Karpas-422 (cell line): ENCODE measurements around the gene CLIC5. TPM values are rescaled to one million over a fixed set of nuclear protein-coding genes. Genes with fewer than 3 reads are reported as not detected.

Source experiments
- DNase-seq: peaks from one replicate; pipeline ENCODE4 v3.0.0-alpha.2; 2015
- H2AFZ ChIP-seq: fragments of 200-600 bp; sonication (generic); 2 replicates; pipeline ENCODE4 v1.6.1; 2014; ENCODE audit warnings: antibody characterized with exemption, low read length, mixed read lengths
- H3K27ac ChIP-seq: fragments of 200-600 bp; sonication (generic); 2 replicates; pipeline ENCODE4 v1.5.1; 2014; ENCODE audit warnings: mild to moderate bottlenecking, low read length, moderate library complexity
- H3K27me3 ChIP-seq: fragments of 200-600 bp; sonication (generic); 2 replicates; pipeline ENCODE4 v1.6.1; 2014; ENCODE audit warnings: low read length, mixed read lengths
- H3K36me3 ChIP-seq: fragments of 200-600 bp; sonication (generic); 2 replicates; pipeline ENCODE4 v1.6.1; 2014; ENCODE audit warnings: low read length, mixed read lengths; ENCODE audit not compliant: insufficient read depth
- H3K4me1 ChIP-seq: fragments of 200-600 bp; sonication (generic); 2 replicates; pipeline ENCODE4 v1.6.1; 2014; ENCODE audit warnings: mild to moderate bottlenecking, low read length, mixed read lengths
- H3K4me2 ChIP-seq: fragments of 200-600 bp; sonication (generic); 2 replicates; pipeline ENCODE4 v1.6.1; 2014; ENCODE audit warnings: low read length, low read depth, mild to moderate bottlenecking; ENCODE audit not compliant: poor library complexity, severe bottlenecking
- H3K4me3 ChIP-seq: fragments of 200-600 bp; sonication (generic); 2 replicates; pipeline ENCODE4 v1.5.1; 2014; ENCODE audit warnings: mild to moderate bottlenecking, antibody characterized with exemption, low read length, mixed read lengths
- H3K79me2 ChIP-seq: fragments of 200-600 bp; sonication (generic); 2 replicates; pipeline ENCODE4 v1.6.1; 2014; ENCODE audit warnings: mild to moderate bottlenecking, low read length, mixed read lengths
- H3K9ac ChIP-seq: fragments of 200-600 bp; sonication (generic); 2 replicates; pipeline ENCODE4 v1.6.0; 2014; ENCODE audit warnings: low read length
- H3K9me2 ChIP-seq: fragments of 200-600 bp; sonication (generic), shearing (Covaris generic); replicated peaks from 2 replicates; pipeline ENCODE4 v1.6.0; 2014; ENCODE audit warnings: mild to moderate bottlenecking, low read length, moderate library complexity; ENCODE audit not compliant: insufficient read depth
- H3K9me3 ChIP-seq: fragments of 300-700, 200-600 bp; sonication (generic); 2 replicates; pipeline ENCODE4 v1.6.1; 2014; ENCODE audit warnings: low read length, mixed read lengths
- H4K20me1 ChIP-seq: fragments of 200-600 bp; sonication (generic); 2 replicates; pipeline ENCODE4 v1.6.1; 2014; ENCODE audit warnings: mild to moderate bottlenecking, antibody characterized with exemption, low read length, low read depth; ENCODE audit not compliant: insufficient read depth
- total RNA-seq: library from RNA; depleted of rRNA; stranded (reverse); fragments of >200 nt; shearing (Covaris generic); gene quantifications from 2 replicates; pipeline ENCODE4 v1.2.3, GENCODE V29; 2014; ENCODE audit warnings: low replicate concordance

The CLIC5 gene
- total RNA-seq, 1 experiment from 2014 or later, result not detected

DNA sequence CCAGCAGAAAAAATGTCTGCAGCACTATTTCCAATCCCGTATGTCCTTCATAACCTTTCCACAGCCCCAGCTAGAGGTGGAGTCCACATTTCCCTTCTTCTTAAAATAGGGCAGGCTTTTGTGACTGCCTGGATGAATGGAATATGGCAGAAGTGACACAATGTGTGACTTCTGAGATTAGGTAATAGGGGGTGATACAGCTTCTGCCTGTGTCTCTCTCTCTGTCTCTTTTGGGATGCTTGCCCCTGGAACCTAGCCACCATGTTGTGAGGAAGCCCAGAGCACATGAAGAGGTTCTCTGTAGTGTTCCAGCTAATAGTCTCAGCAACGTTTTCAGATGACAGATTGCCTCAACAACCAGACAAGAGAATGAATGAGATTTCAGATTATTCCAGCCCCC is 51.4 kb downstream of the CLIC5 start:
- H3K27me3 ChIP-seq, result no peaks in the 10 kb centered on the region
- no peak overlapping the region for H2AFZ ChIP-seq
- no peaks in the 10 kb centered on the region for H3K36me3 ChIP-seq
- no peaks in the 10 kb centered on the region for H3K9me3 ChIP-seq
- no peak overlapping the region for H3K9ac ChIP-seq
- no peak overlapping the region for H3K4me3 ChIP-seq
- no peak overlapping the region for H3K27ac ChIP-seq
- H3K4me1 ChIP-seq, result no peaks in the 10 kb centered on the region
- no peaks in the 10 kb centered on the region for H3K79me2 ChIP-seq
- no peak overlapping the region for H3K4me2 ChIP-seq
- no peaks in the 10 kb centered on the region for H3K9me2 ChIP-seq
- H4K20me1 ChIP-seq, result no peaks in the 10 kb centered on the region
- DNase-seq, result no peak

DNA sequence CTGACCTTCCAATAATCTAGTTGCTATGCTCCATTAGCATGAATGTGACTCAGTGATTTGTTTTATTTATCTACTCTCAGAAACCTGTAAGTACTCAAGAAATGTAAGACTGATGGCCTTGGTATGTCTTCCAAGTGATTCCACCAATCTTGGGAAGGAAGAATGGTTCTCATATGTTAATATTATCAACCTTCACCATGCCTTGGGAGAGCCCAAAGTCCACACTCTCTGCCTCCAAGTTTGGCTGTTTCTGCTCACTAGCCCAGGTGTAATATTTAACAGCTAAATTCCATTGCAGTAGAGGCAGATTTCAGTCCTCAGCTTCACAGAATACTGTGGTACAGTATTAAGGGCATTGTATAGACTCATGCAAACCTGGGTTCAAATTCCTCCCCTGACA is 51.8 kb downstream of the CLIC5 start:
- H3K27me3 ChIP-seq, result no peaks in the 10 kb centered on the region
- H4K20me1 ChIP-seq, result no peaks in the 10 kb centered on the region
- no peak overlapping the region for H3K27ac ChIP-seq
- DNase-seq, result no peak
- no peak overlapping the region for H2AFZ ChIP-seq
- no peaks in the 10 kb centered on the region for H3K4me1 ChIP-seq
- no peaks in the 10 kb centered on the region for H3K9me2 ChIP-seq
- H3K79me2 ChIP-seq, result no peaks in the 10 kb centered on the region
- no peak overlapping the region for H3K4me3 ChIP-seq
- H3K36me3 ChIP-seq, result no peaks in the 10 kb centered on the region
- H3K9ac ChIP-seq, result no peak overlapping the region
- no peaks in the 10 kb centered on the region for H3K9me3 ChIP-seq
- no peak overlapping the region for H3K4me2 ChIP-seq

DNA sequence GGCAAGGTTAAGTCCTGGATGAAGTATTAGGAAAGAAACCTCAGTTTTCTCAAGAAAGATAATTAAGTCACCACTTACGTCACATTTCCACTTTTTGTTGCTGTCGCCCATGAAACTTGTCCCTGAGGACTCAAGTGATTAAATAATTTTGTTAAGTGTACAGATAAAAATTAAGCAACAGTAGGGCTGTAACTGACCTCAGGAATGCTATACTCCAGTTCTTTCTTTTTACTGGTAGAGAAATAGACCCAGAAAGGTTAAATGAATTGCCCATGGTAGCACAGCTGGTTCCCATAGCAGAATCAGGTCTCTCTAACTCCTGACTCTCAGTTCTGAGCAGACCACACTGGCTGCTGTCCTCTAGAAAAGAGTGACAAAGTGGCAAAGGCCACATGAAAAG is 54.5 kb downstream of the CLIC5 start:
- Histone ChIP-seq H3K9ac (no peak overlapping the region), H3K4me2 (no peak overlapping the region), H3K27ac (no peak overlapping the region), H3K27me3 (no peaks in the 10 kb centered on the region), H2AFZ (no peak overlapping the region), H3K36me3 (no peaks in the 10 kb centered on the region), H3K4me3 (no peak overlapping the region), H3K9me3 (no peaks in the 10 kb centered on the region), H4K20me1 (no peaks in the 10 kb centered on the region), H3K9me2 (no peaks in the 10 kb centered on the region), H3K4me1 (no peaks in the 10 kb centered on the region), H3K79me2 (no peaks in the 10 kb centered on the region)
- no peak for DNase-seq

DNA sequence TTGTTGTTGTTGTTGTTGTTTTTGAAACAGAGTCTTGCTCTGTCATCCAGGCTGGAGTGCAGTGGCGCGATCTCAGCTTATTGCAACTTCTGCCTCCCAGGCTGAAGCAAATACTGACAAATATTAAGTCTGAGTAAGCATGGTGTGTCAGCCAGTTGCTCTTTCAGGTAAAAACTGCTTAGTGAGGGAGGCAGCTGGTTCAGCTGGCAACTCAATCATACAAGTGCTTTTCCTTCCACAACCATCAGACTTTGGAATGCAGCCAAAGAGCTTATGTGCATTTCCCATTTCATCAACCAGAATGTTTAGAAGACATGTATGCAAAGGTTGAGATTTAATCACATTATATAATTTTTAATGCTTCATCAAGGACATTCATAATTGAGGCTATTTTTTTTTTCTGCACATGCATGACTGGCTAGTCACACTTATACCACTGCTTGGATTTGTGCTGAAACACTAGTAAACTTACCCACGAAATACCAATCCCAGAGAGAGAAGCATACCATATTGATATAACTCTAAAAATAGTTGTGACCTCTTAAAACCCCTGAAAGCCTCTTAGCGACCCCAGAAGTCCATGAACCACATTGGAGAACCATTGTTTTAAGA is 56.0 kb downstream of the CLIC5 start:
- no peak for DNase-seq
- no peak overlapping the region for H3K4me3 ChIP-seq
- H3K27ac ChIP-seq, result no peak overlapping the region

DNA sequence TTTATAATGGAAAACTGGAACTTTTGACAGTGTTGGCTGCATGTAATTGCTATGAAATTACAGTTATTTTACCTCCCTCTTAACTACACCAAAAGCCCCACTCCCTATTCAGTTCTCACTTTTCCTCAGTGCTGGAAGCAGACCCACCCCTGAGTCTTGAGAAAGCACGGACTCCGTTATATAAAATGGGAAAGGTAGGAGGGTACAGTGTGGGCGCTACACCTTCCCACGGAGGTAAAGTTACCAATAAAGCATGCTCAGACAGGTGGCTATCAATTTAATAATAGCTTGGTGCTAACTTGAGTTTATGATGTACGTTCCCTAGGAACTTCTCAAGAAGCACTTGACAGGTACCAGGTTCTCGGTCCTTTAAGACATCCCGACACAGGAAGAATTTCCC is 59.0 kb downstream of the CLIC5 start:
- H3K9me3 ChIP-seq, result no peaks in the 10 kb centered on the region
- H3K79me2 ChIP-seq, result no peaks in the 10 kb centered on the region
- H3K27me3 ChIP-seq, result no peaks in the 10 kb centered on the region
- H4K20me1 ChIP-seq, result no peaks in the 10 kb centered on the region
- H3K27ac ChIP-seq, result no peak overlapping the region
- H3K4me3 ChIP-seq, result no peak overlapping the region
- no peaks in the 10 kb centered on the region for H3K9me2 ChIP-seq
- H3K9ac ChIP-seq, result no peak overlapping the region
- H3K4me2 ChIP-seq, result no peak overlapping the region
- H2AFZ ChIP-seq, result no peak overlapping the region
- no peaks in the 10 kb centered on the region for H3K4me1 ChIP-seq
- no peaks in the 10 kb centered on the region for H3K36me3 ChIP-seq
- no peak for DNase-seq

More for the DNA sequence above, 56.0 kb downstream of the CLIC5 start:
- Histone ChIP-seq H3K4me1 (no peaks in the 10 kb centered on the region), H3K9me3 (no peaks in the 10 kb centered on the region), H3K9me2 (no peaks in the 10 kb centered on the region), H3K36me3 (no peaks in the 10 kb centered on the region), H3K4me2 (no peak overlapping the region), H2AFZ (no peak overlapping the region), H3K27me3 (no peaks in the 10 kb centered on the region), H4K20me1 (no peaks in the 10 kb centered on the region), H3K79me2 (no peaks in the 10 kb centered on the region), H3K9ac (no peak overlapping the region)

DNA sequence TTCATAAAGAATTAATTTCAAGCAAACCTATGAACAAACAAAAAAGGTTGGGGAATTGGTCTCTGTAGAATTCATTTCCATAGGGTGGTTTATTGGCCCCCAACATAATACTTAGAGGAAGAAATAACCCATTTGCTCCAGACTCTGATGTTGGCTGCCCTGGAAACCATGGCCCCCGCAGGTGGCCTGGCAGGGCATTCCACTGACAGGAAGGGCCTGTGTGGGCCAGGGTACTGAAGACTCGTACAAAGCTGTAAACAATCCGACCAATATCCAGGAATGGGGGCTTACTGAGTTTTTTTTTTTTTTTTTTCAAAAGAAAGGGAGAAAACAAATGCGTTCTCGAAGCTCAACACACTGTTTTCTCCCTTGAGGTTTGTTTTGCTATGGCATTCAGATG is 59.5 kb downstream of the CLIC5 start:
- no peak overlapping the region for H3K27ac ChIP-seq
- H3K9me3 ChIP-seq, result no peaks in the 10 kb centered on the region
- no peaks in the 10 kb centered on the region for H3K9me2 ChIP-seq
- H4K20me1 ChIP-seq, result no peaks in the 10 kb centered on the region
- no peak for DNase-seq
- no peak overlapping the region for H3K9ac ChIP-seq
- no peak overlapping the region for H3K4me2 ChIP-seq
- no peaks in the 10 kb centered on the region for H3K36me3 ChIP-seq
- no peak overlapping the region for H3K4me3 ChIP-seq
- H2AFZ ChIP-seq, result no peak overlapping the region
- no peaks in the 10 kb centered on the region for H3K79me2 ChIP-seq
- no peaks in the 10 kb centered on the region for H3K4me1 ChIP-seq
- no peaks in the 10 kb centered on the region for H3K27me3 ChIP-seq

DNA sequence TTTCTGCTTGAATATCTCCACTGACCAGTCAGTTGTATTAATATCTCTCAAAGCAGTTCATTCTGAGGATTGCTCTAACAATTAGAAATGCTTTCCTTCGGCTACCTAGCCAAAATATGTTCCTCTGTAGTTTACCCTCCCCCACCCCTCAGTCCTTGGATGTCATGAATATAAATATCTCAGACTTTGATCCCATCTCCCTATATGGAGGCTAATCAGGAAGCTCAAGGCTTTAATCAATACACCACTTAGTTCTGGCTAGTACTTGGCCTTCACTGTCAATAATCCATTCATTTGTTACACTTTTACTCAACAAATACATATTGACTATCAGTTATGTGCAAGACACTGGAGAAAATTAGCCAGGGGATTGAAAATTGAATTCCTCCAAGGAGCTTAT is 60.1 kb downstream of the CLIC5 start:
- H3K4me1 ChIP-seq, result no peaks in the 10 kb centered on the region
- H3K36me3 ChIP-seq, result no peaks in the 10 kb centered on the region
- no peak overlapping the region for H3K9ac ChIP-seq
- H3K9me2 ChIP-seq, result no peaks in the 10 kb centered on the region
- no peaks in the 10 kb centered on the region for H3K79me2 ChIP-seq
- DNase-seq, result no peak
- no peaks in the 10 kb centered on the region for H3K9me3 ChIP-seq
- H3K27me3 ChIP-seq, result no peaks in the 10 kb centered on the region
- no peaks in the 10 kb centered on the region for H4K20me1 ChIP-seq
- H3K4me3 ChIP-seq, result no peak overlapping the region
- H2AFZ ChIP-seq, result no peak overlapping the region
- H3K27ac ChIP-seq, result no peak overlapping the region
- no peak overlapping the region for H3K4me2 ChIP-seq

DNA sequence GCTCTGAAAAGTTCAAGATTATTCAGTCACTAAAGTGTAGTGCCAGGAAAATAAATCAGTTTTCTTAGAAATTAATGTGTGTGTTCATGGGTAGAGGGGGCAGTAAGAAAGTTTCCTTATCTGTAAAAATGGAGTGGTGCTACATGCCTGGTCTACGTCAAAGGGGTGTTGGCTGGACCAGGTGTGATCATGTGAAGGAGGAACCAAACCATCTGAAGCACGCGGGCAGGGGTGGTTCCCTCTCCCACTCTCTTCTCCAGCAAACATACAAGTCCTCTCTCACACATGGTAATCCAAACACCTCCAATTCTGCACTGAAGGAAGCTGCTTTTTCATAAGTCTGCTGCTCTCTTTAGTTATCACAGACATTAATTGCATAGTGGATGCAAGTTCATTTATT is 63.1 kb downstream of the CLIC5 start:
- no peaks in the 10 kb centered on the region for H3K27me3 ChIP-seq
- H3K9ac ChIP-seq, result no peak overlapping the region
- H3K27ac ChIP-seq, result no peak overlapping the region
- H3K36me3 ChIP-seq, result no peaks in the 10 kb centered on the region
- no peak overlapping the region for H3K4me2 ChIP-seq
- no peaks in the 10 kb centered on the region for H3K4me1 ChIP-seq
- H3K4me3 ChIP-seq, result no peak overlapping the region
- no peak for DNase-seq
- H4K20me1 ChIP-seq, result no peaks in the 10 kb centered on the region
- H3K79me2 ChIP-seq, result no peaks in the 10 kb centered on the region
- H3K9me3 ChIP-seq, result no peaks in the 10 kb centered on the region
- H3K9me2 ChIP-seq, result no peaks in the 10 kb centered on the region
- H2AFZ ChIP-seq, result no peak overlapping the region

DNA sequence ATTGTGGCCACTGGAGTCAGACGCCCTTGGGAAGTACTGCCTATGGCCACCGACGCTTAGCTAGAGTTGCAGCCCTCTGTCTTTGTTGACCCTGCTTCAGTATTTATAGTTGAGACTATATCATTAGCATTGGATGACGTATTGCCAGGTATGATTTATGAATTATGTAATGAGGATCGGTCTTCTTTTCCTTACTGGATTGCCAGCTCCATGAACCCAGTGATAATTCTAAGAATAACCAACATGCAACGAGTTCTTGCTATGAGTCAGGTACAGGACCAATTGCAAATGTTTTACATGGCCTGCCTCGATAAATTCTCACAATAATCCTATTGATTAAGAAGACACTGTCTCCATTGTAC is 63.5 kb downstream of the CLIC5 start:
- Histone ChIP-seq H3K9ac (no peak overlapping the region), H3K79me2 (no peaks in the 10 kb centered on the region), H3K4me2 (no peak overlapping the region)

More for the DNA sequence above, 63.5 kb downstream of the CLIC5 start:
- DNase-seq, result no peak
- H3K9me3 ChIP-seq, result no peaks in the 10 kb centered on the region
- no peak overlapping the region for H3K27ac ChIP-seq
- H3K4me3 ChIP-seq, result no peak overlapping the region
- H3K9me2 ChIP-seq, result no peaks in the 10 kb centered on the region
- no peaks in the 10 kb centered on the region for H4K20me1 ChIP-seq
- H3K36me3 ChIP-seq, result no peaks in the 10 kb centered on the region
- H3K4me1 ChIP-seq, result no peaks in the 10 kb centered on the region
- H2AFZ ChIP-seq, result no peak overlapping the region
- H3K27me3 ChIP-seq, result no peaks in the 10 kb centered on the region
